Activated T-cell treated with anti-CD3 and anti-CD28 coated beads for 24 hours (primary cell): ENCODE data around the gene TCP10L.
"Not testable (repeated sequence)": the region's sequence is repeated elsewhere in the genome, so short reads cannot be mapped to it uniquely, and the experiment has no call there.

Source experiments
- DNase-seq: peaks from one replicate; pipeline ENCODE4 v3.0.0-alpha.2; 2020; ENCODE audit warnings: low read depth

The TCP10L gene

GRCh38 chr21:32585042-32585710 lies at the start of gene TCP10L:
Gene TCP10L (minus strand): TSS chr21:32585523. CDS start chr21:32584304, 1,219 bp downstream.
- DNase-seq = no peak

DNA sequence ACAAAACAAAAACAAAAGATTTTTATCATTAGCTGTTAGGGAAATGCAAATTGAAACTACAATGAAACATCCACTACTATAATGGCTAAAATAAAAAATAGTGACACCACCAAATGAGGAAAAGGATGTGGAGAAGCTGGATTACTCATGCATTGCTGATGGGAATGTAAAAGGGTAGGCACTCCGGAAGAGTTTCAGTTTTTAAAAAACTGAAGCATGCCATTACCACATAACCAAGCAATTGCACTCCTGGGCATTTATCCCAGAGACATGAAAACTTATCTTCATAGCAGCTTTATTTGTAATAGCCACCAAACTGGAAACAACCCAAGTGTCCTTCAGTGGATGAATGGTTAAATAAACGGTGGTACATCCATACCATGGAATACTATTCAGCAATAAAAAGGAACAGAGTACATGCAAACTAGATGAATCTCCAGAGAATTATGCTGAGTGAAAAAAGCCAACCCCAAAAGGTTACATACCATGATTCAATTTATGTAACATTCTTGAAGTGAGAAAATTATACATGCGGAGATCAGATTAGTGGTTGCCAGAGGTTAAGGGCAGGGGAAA lies 41.4 kb upstream of the TCP10L start:
- no peak for DNase-seq

- not testable (repeated sequence) for DNase-seq
Measured at GRCh38 chr21:32618218-32618617, 32.9 kb upstream of the TCP10L start.

GRCh38 chr21:32613436-32614043 lies 28.2 kb upstream of the TCP10L start:
- no peak for DNase-seq

- DNase-seq = no peak
Measured at GRCh38 chr21:32612999-32613337, 27.6 kb upstream of the TCP10L start.

GRCh38 chr21:32612075-32612998 lies 27.0 kb upstream of the TCP10L start, which contains the start of gene CFAP298:
Gene CFAP298 (minus strand): TSS chr21:32612377. CDS start chr21:32612243, 134 bp downstream.
- peak; percentile 79 for DNase-seq

GRCh38 chr21:32611471-32611997 lies 26.2 kb upstream of the TCP10L start:
- DNase-seq = peak; percentile 10

DNA sequence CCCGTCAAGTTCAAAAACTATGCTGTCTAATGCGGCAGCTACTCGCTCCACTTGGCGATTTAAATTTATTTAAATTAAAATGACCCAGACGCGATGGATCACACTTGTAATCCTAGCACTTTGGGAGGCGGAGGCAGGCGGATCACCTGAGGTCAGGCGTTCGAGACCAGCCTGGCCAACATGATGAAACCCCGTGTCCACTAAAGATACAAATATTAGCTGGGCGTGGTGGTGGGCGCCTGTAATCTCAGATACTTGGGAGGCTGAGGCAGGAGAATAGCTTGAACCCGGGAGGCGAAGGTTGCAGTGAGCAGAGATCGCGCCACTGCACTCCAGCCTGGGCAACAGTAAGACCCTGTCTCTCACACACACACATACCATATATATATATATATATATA lies 25.6 kb upstream of the TCP10L start:
- not testable (repeated sequence) for DNase-seq

- DNase-seq = no peak
Measured at GRCh38 chr21:32608851-32609250, 23.5 kb upstream of the TCP10L start.

GRCh38 chr21:32605469-32605868 lies 20.1 kb upstream of the TCP10L start:
- DNase-seq = no peak

- no peak for DNase-seq
Measured at GRCh38 chr21:32604464-32604863, 19.1 kb upstream of the TCP10L start.

GRCh38 chr21:32603131-32603530 lies 17.8 kb upstream of the TCP10L start:
- DNase-seq = no peak

GRCh38 chr21:32602099-32602498 lies 16.8 kb upstream of the TCP10L start:
- no peak for DNase-seq

GRCh38 chr21:32599526-32599925 lies 14.2 kb upstream of the TCP10L start:
- no peak for DNase-seq

DNA sequence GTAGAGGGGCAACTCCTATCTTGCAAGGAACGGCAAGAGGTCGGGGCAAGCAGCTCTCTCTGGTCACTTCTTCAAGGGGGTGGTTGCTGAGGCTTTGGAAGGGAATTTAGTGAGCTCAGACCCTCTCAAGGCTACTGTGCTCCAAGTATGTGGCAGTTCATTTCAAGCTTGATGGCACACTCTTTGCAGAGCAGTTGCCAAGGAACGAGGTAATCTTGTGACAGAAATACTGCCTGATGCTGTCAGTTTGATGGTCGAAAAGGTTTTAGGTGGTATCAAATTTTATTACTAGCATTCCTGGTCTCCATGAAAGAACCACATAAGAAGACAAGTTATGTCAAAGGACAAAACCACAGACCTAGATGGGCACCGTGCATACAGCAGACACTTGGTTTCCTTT lies 13.8 kb upstream of the TCP10L start:
- DNase-seq = no peak

- no peak for DNase-seq
Measured at GRCh38 chr21:32597205-32597604, 11.9 kb upstream of the TCP10L start.

GRCh38 chr21:32595431-32595830 lies 10.1 kb upstream of the TCP10L start:
- DNase-seq = no peak

DNA sequence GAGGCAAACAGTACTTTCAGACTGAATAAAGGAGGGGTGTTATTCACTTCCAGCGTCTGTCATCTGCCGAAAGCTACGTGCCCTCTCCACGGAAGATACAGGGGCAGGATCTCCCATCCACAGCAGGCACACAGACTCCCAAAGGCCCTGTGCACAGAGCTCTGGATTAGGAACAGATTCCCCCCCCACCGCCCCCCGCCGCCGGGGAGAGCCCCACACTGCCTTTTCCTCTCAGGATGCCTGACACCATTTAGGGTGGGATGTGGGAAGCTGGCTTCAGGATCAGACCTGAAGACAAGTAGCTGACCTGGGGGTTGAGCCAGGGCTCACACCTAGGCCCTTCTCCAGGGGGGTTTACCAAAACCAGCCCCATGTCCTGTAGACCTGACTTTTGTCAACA lies 8.4 kb upstream of the TCP10L start:
- DNase-seq = no peak

DNA sequence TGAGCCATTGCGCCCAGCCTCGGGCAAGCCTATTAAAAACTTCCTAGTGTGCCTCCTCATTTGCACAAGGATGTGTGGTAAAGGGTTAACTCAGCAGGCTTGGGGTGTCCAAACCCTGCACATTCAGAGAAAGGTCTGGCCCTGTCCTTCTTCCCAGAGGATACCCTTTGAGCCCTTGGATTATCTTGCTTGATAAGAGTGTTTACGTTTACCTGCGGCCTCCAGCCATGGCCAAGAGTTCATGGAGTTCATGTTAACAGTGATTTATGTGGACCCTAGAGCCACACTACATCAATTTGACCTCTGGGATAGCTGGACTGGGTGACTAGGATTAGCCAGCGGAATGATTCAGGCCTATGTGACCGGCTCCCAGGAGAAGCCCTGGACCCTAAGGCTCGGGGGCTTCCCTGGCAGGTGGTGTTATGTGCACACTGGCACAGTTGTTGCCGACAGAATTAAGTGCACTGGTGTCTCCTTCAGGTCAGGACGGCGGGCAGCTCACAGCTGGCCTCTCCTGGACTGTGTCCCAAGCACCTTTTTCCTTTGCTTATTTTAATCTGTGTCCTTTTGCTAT lies 7.7 kb upstream of the TCP10L start:
- DNase-seq = no peak

GRCh38 chr21:32590130-32590529 lies 4.8 kb upstream of the TCP10L start:
- no peak for DNase-seq

GRCh38 chr21:32587651-32588050 lies 2.3 kb upstream of the TCP10L start:
- DNase-seq = no peak

DNA sequence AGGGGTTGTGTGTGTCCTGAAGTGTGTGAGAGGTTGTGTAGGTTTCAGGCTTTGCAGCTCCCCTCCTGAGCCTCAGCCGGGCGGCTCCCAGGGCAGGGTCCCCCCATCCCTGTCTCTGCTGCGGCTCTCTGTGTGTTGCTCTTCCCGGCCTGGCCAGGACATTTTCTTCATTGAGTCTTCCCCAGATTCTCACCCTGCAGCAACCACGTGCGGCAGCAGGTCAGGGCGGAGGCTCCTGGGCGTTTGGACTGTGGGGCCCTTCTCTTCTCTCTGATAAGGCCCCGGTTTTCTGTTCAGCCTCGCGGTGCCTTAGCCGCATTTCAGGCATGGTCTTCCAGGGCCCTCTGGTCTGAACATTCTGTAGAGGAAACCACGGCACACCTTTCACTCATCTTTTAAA lies 1.8 kb upstream of the TCP10L start:
- no peak for DNase-seq
